HL-60 (cell line): ENCODE results near the gene SDCCAG8.

Experiments used
- DNase-seq, 2 experiments: peaks; one replicate each; pipeline ENCODE4 v3.0.0-alpha.2; 2010 to 2020; ENCODE audit warnings: low read depth in 1 of 2, low spot score in 1 of 2
- H3K27ac ChIP-seq: fragments of 250-450 bp; sonication (Bioruptor Pico); replicated peaks from 2 replicates; pipeline ENCODE4 v1.5.1; 2020; ENCODE audit warnings: mild to moderate bottlenecking, moderate library complexity
- H3K27me3 ChIP-seq: fragments of 250-450 bp; sonication (Bioruptor Pico); 2 replicates; pipeline ENCODE4 v1.5.1; 2021; ENCODE audit warnings: mild to moderate bottlenecking, moderate library complexity; ENCODE audit not compliant: insufficient read depth, poor library complexity, severe bottlenecking
- H3K4me3 ChIP-seq: replicated peaks from 2 replicates; pipeline ENCODE4 v1.5.1; 2011; ENCODE audit warnings: mild to moderate bottlenecking, control low read depth, low read length; ENCODE audit not compliant: insufficient read depth
- CTCF ChIP-seq: IDR thresholded peaks from one replicate; pipeline ENCODE4 v1.5.1; 2011; ENCODE audit warnings: low read length, control low read depth, inconsistent platforms; ENCODE audit not compliant: insufficient read depth
- GABPA ChIP-seq: IDR thresholded peaks from 2 replicates; pipeline ENCODE4 v1.6.1; 2012; ENCODE audit warnings: low read depth
- POLR2AphosphoS5 ChIP-seq: IDR thresholded peaks from 2 replicates; pipeline ENCODE4 v1.6.1; 2012; ENCODE audit warnings: low read depth
- REST ChIP-seq: IDR thresholded peaks from 2 replicates; pipeline ENCODE4 v1.6.1; 2012; ENCODE audit warnings: low read depth; ENCODE audit not compliant: insufficient replicate concordance
- SPI1 ChIP-seq: IDR thresholded peaks from 2 replicates; pipeline ENCODE4 v1.6.1; 2012; ENCODE audit warnings: low read depth, mild to moderate bottlenecking, borderline replicate concordance

The SDCCAG8 gene

GRCh38 chr1:243216741-243217140, 39.1 kb upstream of the SDCCAG8 start:
- Histone ChIP-seq H3K4me3 (no peak overlapping the region), H3K27me3 (no peaks in the 10 kb centered on the region), H3K27ac (no peak overlapping the region)
- no peak for DNase-seq
- TF ChIP-seq REST (no peak), SPI1 (no peak), POLR2AphosphoS5 (no peak), GABPA (no peak), CTCF (no peak)

GRCh38 chr1:243217349-243217748, 38.5 kb upstream of the SDCCAG8 start:
- TF ChIP-seq REST (no peak), SPI1 (no peak), POLR2AphosphoS5 (no peak), GABPA (no peak), CTCF (no peak)
- no peak for DNase-seq
- no peaks in the 10 kb centered on the region for H3K27me3 ChIP-seq
- H3K4me3 ChIP-seq: no peak overlapping the region
- H3K27ac ChIP-seq: no peak overlapping the region

GRCh38 chr1:243218059-243218458, 37.8 kb upstream of the SDCCAG8 start:
- TF ChIP-seq CTCF: no peak
- TF ChIP-seq GABPA: no peak
- TF ChIP-seq SPI1: no peak
- no peak for TF ChIP-seq POLR2AphosphoS5
- no peak for TF ChIP-seq REST
- Histone ChIP-seq H3K27ac (no peak overlapping the region), H3K27me3 (no peaks in the 10 kb centered on the region), H3K4me3 (no peak overlapping the region)
- no peak for DNase-seq
